Mesodermal cell (in vitro differentiated cells): ENCODE results near the gene SLC48A1.

Experiments
- H3K27ac ChIP-seq: 2 replicates; pipeline ENCODE4 v1.7.0; 2013; ENCODE audit warnings: mild to moderate bottlenecking, low read depth, low read length, moderate library complexity; ENCODE audit not compliant: severe bottlenecking
- H3K36me3 ChIP-seq: 2 replicates; pipeline ENCODE4 v1.7.1; 2013; ENCODE audit warnings: mild to moderate bottlenecking, low read length, moderate library complexity; ENCODE audit not compliant: control insufficient read depth, insufficient read depth
- H3K4me1 ChIP-seq: one replicate; pipeline ENCODE4 v1.7.1; 2013; ENCODE audit warnings: mild to moderate bottlenecking, low read length; ENCODE audit not compliant: insufficient read depth, control insufficient read depth, poor library complexity, severe bottlenecking
- H3K4me3 ChIP-seq: 2 replicates; pipeline ENCODE4 v1.7.0; 2013; ENCODE audit warnings: low read length, control low read depth, mild to moderate bottlenecking; ENCODE audit not compliant: insufficient read depth, poor library complexity, severe bottlenecking; ENCODE audit errors: extremely low read depth
- H3K9me3 ChIP-seq: 2 replicates; pipeline ENCODE4 v1.7.1; 2013; ENCODE audit warnings: mild to moderate bottlenecking, low read length, moderate library complexity; ENCODE audit not compliant: control insufficient read depth
- WGBS, 2 experiments: methylation state at CpG; one replicate each; pipeline ENCODE4 v1.1.5; 2013; ENCODE audit warnings: missing lambda C conversion rate in 2 of 2; ENCODE audit not compliant: insufficient coverage in 2 of 2; 5-methylcytosine and 5-hydroxymethylcytosine counted together

SLC48A1 gene

GRCh38 chr12:47772094-47772660, 861 bp upstream of the SLC48A1 start:
- no peak overlapping the region for H3K4me3 ChIP-seq
- no peaks in the 10 kb centered on the region for H3K9me3 ChIP-seq
- no peak overlapping the region for H3K27ac ChIP-seq
- H3K36me3 ChIP-seq, result no peaks in the 10 kb centered on the region
- peaks cover 49% of the 10 kb centered on the region for H3K4me1 ChIP-seq
- WGBS, 2 experiments, result 93% methylated on average over 8 of the region's 13 CpGs; no CpG with 5 or more reads in 1 of the 2 experiments

GRCh38 chr12:47772738-47773061, 338 bp upstream of the SLC48A1 start:
- Histone ChIP-seq H3K9me3 (no peaks in the 10 kb centered on the region), H3K4me1 (peaks cover 50% of the 10 kb centered on the region), H3K27ac (no peak overlapping the region), H3K4me3 (peak overlapping the region; percentile 60), H3K36me3 (no peaks in the 10 kb centered on the region)
- 22 to 53% methylated on average over 3 to 13 of the region's 17 CpGs for WGBS, 2 experiments

- 63% methylated on average over 3 of the region's 14 CpGs; no CpG with 5 or more reads in 1 of the 2 experiments for whole genome bisulfite sequencing, 2 experiments
- Histone ChIP-seq H3K27ac (no peak overlapping the region), H3K9me3 (no peaks in the 10 kb centered on the region), H3K4me1 (peaks cover 44% of the 10 kb centered on the region), H3K4me3 (peak overlapping the region; percentile 60), H3K36me3 (no peaks in the 10 kb centered on the region)
These were observed 981 bp downstream of the SLC48A1 start for GRCh38 chr12:47773858-47774580.

- Histone ChIP-seq H3K4me1 (peaks cover 42% of the 10 kb centered on the region), H3K27ac (no peak overlapping the region), H3K4me3 (no peak overlapping the region), H3K36me3 (no peaks in the 10 kb centered on the region), H3K9me3 (no peaks in the 10 kb centered on the region)
- 96 to 98% methylated on average over 5 to 7 of the region's 7 CpGs for WGBS, 2 experiments
These were observed 1.6 kb downstream of the SLC48A1 start for GRCh38 chr12:47774663-47775062.

GRCh38 chr12:47775100-47775911, 2.3 kb downstream of the SLC48A1 start:
- no peak overlapping the region for H3K27ac ChIP-seq
- peaks cover 40% of the 10 kb centered on the region for H3K4me1 ChIP-seq
- no peak overlapping the region for H3K4me3 ChIP-seq
- no peaks in the 10 kb centered on the region for H3K9me3 ChIP-seq
- WGBS, 2 experiments, result 94 to 95% methylated on average over 5 to 8 of the region's 10 CpGs
- H3K36me3 ChIP-seq, result no peaks in the 10 kb centered on the region

GRCh38 chr12:47776471-47777143, 3.6 kb downstream of the SLC48A1 start:
- 85% methylated on average over 4 of the region's 5 CpGs; no CpG with 5 or more reads in 1 of the 2 experiments for WGBS, 2 experiments
- H3K27ac ChIP-seq, result peak overlapping the region; percentile 43
- H3K4me3 ChIP-seq, result no peak overlapping the region
- no peaks in the 10 kb centered on the region for H3K9me3 ChIP-seq
- H3K4me1 ChIP-seq, result peaks cover 36% of the 10 kb centered on the region
- peaks cover 1% of the 10 kb centered on the region for H3K36me3 ChIP-seq

GRCh38 chr12:47777151-47777550, 4.1 kb downstream of the SLC48A1 start:
- Histone ChIP-seq H3K27ac (peak overlapping the region; percentile 43), H3K4me3 (no peak overlapping the region), H3K36me3 (peaks cover 7% of the 10 kb centered on the region), H3K9me3 (no peaks in the 10 kb centered on the region), H3K4me1 (peaks cover 36% of the 10 kb centered on the region)
- WGBS, 2 experiments, result 80 to 100% methylated on average over 1 of the region's 1 CpG

GRCh38 chr12:47777741-47778558, 4.9 kb downstream of the SLC48A1 start:
- H3K4me3 ChIP-seq, result no peak overlapping the region
- no peaks in the 10 kb centered on the region for H3K9me3 ChIP-seq
- H3K36me3 ChIP-seq, result peaks cover 15% of the 10 kb centered on the region
- H3K4me1 ChIP-seq, result peaks cover 29% of the 10 kb centered on the region
- peak overlapping the region; percentile 0 for H3K27ac ChIP-seq
- 90 to 93% methylated on average over 6 to 9 of the region's 9 CpGs for WGBS, 2 experiments

GRCh38 chr12:47778881-47779280, 5.8 kb downstream of the SLC48A1 start:
- Histone ChIP-seq H3K27ac (no peak overlapping the region), H3K4me3 (no peak overlapping the region), H3K36me3 (peaks cover 24% of the 10 kb centered on the region), H3K4me1 (peaks cover 29% of the 10 kb centered on the region), H3K9me3 (no peaks in the 10 kb centered on the region)
- 31 to 35% methylated on average over 9 to 12 of the region's 14 CpGs for WGBS, 2 experiments
